Amygdala (tissue), 56 donors: ENCODE measurements around the gene NNMT.

Source experiments
- DNase-seq, 56 donors: peaks; one replicate each; lab custom pipeline; 2025; lab: John Stamatoyannopoulos, UW

NNMT gene

DNA sequence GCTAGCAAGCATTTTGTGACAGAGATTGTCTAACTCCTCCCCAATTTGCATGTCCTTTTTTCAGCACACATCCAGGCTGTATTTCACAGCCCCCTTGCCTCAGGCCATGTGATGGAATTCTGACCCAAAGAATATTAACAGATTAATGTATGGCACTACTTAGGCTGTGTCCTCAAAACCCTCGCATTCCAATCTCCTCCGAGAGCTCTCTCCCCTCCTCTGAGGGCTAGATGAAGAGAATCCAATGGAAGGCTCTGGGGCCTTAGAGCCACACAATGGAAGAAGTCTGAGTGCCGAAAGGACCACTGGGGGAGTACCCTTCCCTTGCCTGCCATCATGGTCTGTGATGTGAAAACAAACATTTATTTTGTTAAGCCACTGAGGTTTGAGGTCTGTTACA is 13.7 kb upstream of the NNMT start:
- no peak for DNase-seq

DNA sequence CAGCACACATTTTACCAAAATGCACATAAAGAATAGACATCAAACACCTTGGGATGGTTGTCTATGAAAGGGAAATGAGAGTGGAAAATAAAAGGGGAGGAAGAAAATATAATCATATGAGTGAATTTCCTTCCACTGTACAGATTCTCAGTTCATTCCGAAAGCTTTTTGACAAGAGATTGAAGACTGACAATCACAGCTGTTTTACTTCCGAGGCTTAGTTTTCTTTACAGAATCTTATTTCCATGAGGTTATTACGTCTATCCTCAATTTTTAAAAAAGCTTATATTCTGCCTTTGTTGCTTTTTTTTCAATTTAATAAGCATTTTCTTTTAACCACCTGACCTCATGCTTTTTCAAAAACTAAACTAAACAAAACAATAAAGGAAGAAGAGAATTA is 12.8 kb upstream of the NNMT start:
- DNase-seq, result no peak

DNA sequence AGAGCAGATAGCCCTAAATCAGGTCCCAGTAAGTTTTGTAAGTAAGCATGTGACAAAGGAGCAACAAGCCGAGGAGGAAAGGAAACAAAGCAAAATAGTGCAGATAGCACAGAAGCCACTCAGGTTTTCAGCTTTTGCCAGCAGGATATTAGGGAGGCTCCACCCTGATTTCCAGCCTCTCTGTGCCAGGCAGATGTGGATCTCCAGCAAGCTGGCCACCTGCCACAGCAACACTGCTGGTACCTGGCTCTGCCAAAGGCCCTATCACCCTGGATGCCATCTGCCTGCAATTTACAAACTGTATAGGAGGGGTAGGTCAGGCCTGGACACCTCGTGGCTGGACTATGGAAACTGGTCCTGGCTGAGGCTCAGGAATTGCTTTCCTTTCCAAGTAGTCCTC is 12.2 kb upstream of the NNMT start:
- DNase-seq, result no peak

DNA sequence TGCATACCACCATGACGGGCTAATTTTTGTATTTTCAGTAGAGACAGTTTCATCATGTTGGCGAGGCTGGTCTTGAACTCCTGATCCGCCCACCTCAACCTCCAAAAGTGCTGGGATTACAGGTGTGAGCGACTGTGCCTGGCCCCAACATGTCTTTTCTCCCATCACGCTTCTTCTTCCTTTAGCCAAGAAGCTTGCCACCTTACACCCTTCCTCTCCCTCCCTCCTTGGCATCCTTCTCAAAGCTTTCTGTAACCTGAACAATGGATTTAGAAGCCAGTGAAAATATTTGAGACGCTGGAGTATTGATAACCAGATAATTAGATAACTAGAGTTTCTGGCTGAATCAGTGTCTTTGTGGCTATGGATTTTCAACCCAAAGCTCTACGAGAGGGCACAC is 11.3 kb upstream of the NNMT start:
- no peak for DNase-seq

DNA sequence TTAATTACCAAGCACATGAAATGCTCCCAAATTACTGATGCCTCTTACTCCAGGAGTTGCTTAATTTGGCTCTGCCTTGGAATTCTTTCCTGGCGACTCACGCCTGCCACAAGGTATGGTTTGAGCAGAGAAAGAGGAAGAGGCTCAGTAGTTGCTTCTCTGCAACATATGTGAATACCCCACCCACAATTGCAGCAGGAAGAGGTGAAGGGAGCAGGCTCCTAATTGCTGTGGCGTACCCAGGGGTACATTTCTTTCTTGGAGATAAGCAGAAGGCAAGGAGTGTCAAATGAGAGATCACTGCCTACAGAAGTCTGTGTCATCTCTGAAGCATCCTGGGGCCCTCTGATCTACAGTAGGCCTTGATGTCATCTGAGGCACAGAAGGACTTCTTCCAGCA is 10.6 kb upstream of the NNMT start:
- DNase-seq, result no peak

DNA sequence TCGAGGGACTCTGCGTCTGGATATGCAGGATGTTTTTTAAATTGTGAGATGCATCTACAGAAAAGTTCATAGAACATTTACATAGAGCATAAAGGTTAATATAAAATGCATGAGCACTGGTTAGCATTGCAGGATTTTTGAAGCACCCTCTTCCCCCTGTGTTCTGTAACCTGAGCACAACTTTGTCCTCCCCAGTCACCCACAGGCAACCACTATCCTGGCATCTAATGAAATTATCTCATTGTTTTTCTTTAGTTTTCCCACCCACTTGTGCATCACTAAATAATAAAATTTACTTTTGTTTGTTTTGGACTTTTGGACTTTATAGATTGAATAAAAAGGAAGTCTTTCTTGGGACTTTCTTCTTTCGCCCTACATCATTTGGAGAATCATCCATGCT is 10.0 kb upstream of the NNMT start:
- DNase-seq, result no peak

DNA sequence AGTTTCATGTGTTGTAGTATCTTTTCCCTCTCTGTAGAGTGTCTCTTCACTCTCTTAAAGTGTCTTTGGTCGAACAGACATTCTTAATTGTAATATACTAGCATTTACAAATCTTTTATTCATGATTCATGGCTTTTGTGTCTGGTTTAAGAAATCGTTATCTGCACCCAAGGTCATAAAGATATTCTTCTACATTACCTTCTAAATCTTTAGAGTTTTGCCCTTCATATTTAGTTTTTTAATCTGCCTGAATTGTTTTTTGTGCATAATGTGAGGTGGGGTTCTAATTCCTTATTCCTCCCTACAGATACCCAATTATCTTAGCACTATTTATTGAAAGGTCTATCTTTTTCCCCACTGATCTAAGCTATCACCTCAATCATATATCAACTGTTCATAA is 9.0 kb upstream of the NNMT start:
- DNase-seq, result no peak

DNA sequence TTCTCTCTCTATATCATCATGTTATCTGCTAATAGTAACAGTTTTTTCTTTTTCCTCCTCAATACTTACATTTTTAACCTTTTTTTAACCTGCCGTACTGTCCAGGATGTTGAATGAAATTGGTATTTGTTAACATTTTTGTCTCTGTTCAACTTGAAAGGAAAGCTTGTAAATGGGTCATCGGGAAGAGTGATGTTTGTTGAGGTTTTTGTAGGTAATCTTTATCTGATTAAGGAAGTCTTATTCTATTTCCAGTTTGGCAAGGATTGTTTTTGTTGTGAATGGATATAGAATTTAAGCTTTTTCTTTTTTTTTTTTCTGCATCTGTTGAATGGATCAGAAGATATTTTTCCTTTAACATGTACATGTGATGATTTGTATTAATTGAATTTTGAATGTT is 8.1 kb upstream of the NNMT start:
- no peak for DNase-seq

DNA sequence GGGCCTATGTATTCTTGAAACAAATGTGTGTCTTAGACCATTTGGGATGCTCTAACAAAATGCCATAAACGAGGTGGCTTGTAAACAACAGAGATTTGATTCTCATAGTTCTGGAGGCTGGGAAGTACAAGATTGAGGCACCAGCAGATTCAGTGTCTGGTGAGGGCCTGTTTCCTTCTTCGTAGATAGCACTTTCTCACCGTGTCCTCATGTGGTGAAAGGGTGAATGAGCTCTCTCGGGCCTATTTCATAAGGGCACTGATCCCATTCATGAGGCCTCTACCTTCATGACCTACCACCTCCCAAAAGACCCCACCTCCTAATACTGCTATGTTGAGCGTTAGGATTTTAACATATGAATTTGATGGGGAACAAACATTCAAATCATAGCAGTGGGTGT is 6.4 kb upstream of the NNMT start:
- no peak for DNase-seq

DNA sequence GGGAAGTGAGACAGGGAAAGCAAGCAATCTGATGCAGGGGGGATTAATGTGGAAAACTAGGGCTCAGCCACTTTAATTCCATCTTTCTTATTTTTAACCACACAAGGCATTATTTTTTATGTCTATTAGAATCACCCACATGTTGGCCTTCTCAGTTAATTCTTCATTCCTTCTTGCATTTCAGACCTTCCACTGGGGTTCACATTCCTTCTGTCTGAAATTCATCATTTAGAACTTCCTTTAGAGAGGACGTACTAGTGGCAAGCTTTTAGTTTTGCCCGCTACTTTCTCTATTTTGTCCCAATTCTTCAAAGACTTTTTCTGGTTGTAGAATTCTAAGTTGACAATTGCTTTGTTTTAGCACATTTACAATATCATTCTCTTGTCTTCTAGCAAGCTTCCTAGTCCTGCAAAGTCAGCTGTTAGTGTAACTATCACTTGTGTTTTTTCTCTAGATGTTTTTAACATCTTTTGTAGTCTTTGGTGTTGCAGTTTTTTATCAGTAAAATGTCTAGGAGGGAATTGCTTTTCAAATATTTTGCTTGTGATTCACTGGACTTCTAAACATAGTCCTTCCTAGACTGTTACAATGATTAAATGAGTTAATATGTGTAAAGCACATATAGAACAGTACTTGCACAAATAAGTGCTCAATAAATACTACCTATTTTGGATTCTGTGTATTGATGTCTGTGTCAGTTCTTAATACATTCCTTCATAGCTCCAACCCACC is 5.5 kb upstream of the NNMT start:
- no peak for DNase-seq

DNA sequence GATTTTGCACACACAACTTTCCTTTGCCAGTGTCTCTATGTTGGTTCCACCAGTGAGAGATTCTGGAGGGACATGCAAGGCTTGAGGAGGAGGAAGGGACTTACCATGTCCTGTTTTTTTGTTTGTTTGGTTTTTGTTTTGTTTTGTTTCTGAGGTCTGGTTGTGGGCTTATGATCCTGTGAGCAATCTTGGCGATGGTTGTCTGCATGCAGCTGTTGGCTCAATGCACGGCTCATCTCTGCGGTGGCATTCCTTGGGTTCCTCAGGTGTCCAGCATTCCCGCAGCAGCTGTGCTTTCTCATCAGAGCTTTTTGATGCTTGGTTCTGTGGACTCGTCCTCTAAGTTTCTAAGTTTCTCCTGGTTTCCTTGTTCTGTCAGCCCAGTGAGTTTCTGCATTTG is 4.8 kb upstream of the NNMT start:
- DNase-seq, result no peak

DNA sequence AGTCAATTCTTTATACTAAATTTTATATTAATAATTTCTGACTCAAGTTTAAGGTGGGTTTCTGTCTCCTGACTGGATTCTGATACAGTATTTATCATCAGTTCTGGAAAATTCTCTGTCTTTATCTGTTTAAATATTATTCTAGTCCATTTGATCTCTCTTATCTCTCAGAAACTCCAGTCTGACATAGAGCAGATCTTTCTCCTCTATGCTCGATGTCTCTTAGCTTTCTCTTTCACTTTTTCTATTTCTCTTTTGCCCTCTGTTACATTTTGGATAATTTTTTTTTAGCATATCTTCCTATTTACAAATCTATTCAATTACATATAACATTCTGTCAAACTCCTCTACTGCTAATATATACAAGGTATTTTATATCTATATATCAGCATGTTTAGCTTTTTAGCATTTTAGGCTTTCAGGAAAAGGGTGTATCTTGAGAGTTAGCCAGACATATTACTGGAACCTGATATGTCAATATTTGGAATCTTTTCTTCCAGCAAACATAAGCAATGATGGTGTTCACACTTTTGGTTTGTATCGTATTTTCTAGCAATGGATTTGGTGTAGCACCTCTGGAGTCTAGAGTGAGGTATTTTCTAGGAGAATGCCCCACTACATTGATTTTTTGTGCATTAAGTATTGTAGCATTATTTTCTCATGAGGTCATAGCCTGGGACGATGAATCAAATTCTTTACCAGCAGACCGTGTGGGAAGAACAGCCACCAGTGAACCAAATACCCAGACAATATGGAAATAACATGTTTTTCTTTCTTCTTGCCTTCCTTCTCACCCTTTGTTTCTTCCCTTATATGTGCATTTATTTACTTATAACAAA is 4.1 kb upstream of the NNMT start:
- DNase-seq, result no peak

DNA sequence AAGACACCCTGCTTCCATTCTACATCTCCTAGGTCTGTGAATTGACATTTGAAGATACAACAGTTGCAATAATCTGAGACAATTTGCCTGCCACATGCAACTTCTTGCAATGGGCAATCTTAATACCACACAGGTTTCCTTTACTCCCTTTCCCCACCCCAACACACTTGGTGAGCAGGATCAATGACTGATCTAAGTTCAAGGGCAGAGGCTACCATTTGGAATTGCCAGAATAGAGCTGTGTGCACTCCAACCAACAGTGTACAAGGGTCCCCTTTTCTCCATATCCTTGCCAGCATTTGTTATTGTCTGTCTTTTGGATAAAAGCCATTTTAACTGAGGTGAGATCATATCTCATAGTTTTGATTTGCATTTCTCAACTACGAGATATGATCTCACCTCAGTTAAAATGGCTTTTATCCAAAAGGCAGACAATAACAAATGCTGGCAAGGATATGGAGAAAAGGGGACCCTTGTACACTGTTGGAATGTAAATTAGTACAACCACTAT is 2.9 kb upstream of the NNMT start:
- DNase-seq, result no peak

DNA sequence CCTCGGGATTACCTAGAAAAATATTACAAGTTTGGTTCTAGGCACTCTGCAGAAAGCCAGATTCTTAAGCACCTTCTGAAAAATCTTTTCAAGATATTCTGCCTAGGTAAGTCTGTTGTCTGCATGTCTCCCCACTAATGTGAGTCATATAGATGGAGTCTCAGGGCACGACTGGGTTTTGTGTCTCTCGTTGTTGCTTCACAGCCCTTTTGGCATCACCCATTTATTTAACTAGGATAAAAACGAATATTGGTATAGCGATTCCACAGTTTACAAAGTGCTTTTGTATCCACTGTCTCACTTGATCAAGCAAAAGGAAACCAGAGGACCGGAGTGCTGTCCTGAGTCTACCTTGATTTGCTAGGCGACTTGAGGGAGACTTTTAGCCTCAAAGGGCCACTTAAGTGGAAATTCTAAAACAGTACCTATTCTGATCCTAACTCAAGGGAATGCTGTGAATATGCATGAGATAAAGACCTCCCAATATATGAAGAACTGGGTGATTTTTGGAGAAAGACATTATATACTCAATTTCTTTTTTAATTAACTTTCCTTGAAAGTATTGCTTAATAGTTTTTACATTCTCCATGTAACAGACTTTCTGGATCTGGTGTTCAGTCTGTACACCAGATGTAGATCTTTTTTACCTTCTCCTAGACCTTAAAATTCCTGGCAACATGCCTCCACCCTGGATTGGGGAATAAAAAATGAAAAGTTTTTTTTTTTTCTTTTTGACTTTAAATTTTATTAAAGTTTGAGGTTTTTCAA is 590 bp downstream of the NNMT start:
- no peak for DNase-seq

DNA sequence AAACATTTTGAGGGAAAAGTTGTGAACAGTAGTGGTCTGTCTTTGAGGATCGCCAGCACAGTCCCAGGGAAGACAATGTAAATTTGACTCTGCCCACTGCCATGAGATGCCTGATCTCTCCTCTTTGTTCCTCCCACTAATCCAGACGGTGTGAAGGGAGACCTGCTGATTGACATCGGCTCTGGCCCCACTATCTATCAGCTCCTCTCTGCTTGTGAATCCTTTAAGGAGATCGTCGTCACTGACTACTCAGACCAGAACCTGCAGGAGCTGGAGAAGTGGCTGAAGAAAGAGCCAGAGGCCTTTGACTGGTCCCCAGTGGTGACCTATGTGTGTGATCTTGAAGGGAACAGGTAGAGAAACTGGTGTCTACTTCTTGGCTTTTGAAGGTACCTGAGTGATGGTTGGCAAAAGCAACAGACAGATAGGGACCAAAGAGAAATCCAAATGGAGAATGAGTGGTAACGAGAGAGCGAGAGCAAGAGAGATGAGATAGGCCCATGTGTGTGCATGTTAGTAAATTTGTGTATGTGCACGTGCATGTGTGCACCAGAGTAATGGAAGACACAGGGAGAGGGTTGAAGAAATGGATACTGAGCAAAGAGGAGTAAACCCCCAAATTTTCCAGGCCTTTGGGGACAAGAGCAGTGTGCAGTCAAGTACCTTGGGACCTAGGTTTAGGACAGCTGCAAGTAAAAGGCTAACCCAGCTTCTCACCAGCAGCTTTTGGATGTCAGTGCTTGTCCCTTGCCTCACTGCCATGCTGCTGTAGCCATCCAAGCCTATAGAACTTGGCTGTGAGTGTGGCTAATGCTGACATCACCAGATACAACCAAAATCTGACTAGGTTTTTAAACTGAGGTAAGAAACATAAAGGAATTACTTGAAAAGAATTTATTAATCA is 1.9 kb downstream of the NNMT start:
- no peak for DNase-seq

DNA sequence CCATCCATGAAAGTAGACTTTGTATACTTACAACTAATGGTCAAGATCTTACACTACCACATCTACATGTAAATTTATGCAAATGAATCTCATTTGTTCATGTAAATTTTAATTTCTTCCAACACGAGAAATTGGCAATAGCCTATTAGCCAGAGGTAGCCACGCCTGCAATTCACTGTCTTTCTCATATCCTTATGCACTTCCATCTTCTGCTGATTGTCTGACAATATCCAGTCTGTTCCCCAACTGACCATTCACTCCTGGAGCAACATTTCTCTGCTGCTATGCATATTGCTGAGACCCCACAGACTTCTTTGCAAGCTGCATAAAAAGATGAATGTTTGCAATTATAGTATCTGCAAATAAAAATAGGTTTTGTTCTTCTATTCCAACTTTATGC is 2.5 kb downstream of the NNMT start:
- DNase-seq, result no peak

DNA sequence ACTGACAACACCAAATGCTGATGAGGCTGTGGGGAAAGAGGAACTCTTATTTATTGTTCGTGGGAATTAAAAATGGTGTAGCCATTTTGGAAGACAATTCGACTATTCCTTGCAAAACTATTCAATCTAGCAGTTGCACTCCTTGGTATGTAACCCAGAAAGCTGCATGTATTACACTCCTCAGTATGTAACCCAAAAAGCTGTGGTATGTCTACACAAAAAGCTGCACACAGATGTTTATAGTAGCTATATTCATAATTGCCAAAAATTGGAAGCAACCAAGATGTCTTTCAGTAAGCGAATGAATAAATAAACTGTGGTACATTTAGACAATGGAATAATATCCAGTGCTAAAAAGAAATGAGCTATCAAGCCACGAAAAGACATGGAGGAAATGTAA is 4.9 kb downstream of the NNMT start:
- DNase-seq, result no peak

DNA sequence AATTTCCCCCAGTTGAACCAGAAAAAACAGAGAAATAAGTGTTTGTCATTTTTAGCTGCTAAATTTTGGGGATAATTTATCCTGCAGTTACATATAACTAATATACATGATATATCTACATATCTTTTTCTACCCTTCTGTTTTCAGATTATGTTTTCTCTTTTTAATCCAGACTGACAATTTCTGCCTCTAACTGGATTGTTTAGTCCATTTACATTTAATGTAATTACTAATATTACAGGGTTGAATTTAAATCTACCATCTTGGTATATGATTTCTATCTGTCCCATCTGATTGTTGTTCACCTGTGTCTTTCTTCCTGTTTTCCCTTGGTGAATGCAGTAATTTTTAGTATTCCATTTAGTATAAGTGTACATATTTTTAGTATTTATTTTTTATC is 5.7 kb downstream of the NNMT start:
- no peak for DNase-seq

DNA sequence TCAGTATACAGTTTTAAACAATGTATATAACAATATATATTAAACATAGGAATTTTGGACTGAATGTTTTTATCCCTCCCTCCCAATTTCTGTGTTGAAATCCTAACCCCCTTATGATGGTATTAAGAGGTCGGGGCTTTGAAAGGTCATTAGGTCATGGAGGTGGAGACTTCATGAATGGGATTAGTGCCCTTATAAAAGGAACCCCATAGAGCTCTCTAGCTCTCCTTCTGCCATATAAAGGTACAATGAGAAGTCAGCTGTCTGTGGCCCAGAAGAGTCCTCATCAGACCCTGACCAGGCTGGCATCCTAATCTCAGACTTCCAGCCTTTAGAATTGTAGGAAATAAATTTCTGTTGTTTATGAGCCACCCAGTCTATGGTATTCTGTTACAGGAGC is 6.5 kb downstream of the NNMT start:
- no peak for DNase-seq

DNA sequence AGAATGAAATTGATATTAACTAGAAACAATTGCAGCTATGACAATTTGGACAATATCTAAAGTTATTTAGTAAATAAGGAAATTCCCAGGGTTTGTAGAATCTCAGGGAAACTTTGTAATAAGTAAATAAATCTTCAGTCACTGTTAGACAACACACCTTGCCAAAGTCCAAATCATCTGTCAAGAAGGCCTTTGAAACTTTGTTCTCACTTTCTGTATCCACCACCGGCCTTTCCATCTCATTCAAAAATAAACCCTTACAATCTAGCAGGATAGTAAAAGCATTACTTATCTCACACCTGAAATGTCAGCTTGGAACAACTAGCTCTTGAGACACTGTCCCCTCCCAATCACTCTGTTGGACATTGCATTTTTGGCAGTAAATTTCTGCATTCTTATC is 7.9 kb downstream of the NNMT start:
- no peak for DNase-seq
